Stimulated activated CD4-positive, alpha-beta T cell treated with anti-CD3 and anti-CD28 coated beads, Interleukin-4, amount 100 ng/mL, for 48 hours (primary cell): ENCODE results near the gene AGPAT2.

ENCODE experiments used
- DNase-seq, 2 donors: peaks; one replicate each; pipeline ENCODE4 v3.0.0-alpha.2; 2020; ENCODE audit warnings: low read depth in 2 of 2

AGPAT2 gene

DNA sequence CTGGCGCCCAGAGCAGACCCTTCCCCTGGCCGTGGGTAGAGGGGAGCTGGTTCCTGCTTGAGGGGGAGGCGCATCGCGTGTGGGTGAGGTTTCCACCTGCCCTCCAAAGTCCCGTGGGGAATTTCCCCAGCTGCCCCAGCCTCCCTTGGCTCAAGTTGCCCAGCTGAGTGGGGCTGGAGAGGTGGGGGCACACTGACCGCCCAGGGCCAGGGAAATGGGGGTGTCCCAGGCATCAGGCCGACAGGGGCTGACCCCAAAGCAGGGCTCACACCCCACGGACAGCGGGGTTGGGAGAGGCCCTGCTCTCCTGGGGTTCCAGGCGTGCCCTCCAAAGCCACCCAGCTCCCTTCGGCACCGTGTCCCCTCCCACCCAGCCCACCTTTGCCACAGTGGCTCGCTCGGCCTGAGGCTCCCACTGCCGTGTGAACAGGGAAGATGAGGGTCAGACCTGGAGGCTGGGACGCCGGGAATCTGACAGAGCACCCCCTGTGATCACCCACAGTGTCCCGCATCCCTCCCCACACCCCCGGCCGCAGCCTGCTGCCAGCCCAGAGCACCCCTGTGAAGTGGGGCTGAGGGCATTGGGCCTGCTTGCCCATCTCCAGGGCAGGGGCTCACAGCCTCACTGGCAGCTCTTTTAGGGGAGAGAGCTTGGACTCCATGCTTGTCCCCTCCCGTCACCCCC is 25.5 kb downstream of the AGPAT2 start:
- no peak for DNase-seq

DNA sequence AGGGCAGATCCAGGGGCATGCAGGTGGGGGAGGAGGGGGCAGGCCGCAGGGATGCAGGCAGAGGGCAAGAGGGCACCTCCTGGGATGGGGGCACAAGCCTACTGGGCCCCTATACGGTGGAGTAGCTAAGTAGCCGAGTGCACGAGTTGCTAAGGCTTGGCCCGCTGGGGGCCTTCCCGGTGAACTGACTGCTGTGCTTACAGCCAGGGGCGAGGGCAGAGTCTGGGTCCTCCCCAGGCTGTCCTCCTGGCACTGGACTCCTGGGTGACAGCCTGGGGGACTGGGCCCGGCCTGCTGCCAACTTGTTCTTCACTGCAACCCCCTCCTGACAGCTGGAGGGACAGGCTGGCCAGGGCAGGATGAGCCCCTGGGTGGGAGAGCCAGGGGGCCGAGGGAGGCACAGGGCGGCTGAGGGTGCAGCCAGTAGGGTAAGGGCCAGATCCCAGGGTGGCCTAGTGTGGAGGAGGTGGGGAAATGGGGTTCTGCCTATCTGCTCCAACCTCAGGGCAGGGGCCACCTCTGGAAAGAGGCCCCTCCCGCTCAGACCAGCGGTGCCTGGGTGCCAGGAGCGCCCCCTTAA is 26.2 kb downstream of the AGPAT2 start:
- no peak for DNase-seq

DNA sequence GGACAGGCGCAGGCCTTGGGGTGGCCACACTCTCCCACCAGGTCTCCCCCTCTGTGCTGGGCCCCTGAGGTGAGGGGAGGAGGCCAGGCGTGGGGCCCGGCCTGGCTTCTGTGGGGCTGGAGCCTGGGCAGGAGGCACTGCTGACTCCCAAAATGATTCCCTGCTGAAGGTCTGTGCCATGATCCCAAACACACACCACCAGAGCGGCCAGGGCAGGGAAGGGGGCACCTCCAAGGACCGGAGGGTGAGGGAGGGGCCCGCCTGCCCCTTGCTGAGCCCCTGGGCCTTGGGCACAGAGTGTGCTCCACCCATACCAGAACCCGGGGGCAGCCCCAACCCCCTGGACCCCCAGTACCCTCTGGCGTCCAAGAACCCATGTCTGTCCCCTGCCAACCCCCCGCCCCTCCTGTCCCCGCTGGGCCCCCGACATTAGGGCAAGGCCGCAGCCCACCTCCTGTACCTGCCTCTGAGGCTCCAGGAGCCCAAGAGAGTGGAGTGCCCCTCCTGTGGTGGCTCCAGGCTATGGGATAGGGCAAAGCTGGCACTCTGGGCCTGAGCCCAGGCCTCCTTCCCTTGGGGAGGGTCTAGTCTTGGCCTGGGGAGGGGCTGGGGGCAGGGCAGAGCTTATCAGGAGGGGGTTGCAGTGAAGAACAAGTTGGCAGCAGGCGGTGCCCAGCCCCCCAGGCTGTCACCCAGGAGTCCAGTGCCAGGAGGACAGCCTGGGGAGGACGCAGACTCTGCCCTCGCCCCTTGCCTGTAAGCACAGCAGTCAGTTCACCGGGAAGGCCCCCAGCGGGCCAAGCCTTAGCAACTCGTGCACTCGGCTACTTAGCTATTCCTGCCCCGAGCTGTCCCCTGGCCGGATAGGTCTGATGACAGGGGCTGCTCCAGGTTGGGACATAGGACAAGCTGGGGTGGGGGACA is 27.1 kb downstream of the AGPAT2 start:
- no peak for DNase-seq

DNA sequence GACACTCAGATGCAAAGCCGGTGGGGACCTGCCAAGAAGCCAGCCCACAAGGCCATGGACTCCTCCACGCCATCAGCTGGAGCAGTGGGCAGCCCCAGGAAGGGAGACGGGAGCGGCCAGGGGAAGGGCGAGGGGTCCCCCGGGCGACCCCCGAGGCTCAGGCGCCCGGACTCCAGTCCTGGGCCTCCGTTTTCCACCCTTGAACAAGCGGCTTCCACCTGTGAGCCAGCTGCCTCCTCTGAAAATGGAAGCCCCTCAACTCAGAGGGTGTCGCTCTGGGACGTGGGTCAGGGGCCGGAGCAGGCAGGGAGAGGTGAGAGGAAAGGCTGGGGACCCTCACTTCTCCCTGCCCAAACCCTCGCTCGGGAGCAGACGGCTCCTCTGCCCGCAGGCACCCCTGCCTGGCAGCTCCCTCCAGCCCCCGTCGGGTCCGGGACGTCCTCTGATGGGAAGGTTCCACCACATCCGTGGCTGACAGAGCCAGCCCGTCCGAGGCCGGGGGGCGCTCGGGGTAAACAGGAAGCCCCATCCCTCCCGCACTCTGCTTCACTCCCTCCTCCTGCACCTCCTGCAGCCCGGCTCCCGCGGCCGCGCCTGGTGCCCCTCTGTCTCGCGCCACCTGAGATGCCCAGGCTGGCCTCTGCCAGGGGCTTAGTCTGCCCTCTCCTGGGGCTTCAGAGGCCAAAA is 28.3 kb downstream of the AGPAT2 start:
- no peak for DNase-seq

DNA sequence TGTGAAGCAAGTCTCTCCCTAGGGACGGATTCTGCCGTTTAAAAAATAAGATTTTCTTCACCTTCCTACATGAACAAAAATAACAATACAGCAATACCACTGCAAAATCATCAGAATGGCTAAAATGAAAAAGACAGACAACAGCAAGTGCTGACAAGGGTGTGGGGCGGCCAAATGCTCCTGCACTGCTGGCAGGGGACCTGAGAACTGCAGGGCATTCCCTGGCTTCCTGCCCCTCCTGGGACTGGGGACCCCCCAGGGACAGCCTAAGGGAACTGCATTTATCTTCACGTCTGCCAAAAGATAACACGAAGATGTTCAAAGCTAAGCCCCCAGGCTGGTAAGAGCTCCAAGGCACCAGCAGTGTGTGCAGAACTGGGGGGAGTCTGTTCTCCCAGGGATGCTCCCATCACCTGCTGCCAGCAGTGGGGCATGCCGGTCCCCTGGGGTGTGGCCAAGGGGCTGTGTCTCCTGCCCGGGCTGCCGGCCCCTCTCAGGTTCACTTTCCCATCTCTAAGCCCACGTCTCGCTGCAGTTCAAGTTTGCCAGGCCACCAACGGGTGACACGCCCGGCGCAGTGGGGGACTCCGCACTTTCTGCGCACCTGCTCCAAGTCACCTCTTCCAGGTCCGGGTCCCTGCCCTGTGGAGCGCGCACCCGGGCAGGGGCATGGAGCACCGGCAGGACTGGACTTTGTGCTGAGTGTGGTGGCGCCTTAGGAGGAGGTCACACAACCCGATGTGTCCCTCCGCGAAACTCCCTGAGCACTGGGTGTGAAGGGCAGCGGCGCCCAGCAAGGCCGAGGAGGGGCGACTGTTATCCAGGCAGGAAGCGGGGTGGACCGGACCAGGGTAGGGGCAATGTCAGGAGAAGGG is 29.0 kb downstream of the AGPAT2 start:
- DNase-seq: no peak

DNA sequence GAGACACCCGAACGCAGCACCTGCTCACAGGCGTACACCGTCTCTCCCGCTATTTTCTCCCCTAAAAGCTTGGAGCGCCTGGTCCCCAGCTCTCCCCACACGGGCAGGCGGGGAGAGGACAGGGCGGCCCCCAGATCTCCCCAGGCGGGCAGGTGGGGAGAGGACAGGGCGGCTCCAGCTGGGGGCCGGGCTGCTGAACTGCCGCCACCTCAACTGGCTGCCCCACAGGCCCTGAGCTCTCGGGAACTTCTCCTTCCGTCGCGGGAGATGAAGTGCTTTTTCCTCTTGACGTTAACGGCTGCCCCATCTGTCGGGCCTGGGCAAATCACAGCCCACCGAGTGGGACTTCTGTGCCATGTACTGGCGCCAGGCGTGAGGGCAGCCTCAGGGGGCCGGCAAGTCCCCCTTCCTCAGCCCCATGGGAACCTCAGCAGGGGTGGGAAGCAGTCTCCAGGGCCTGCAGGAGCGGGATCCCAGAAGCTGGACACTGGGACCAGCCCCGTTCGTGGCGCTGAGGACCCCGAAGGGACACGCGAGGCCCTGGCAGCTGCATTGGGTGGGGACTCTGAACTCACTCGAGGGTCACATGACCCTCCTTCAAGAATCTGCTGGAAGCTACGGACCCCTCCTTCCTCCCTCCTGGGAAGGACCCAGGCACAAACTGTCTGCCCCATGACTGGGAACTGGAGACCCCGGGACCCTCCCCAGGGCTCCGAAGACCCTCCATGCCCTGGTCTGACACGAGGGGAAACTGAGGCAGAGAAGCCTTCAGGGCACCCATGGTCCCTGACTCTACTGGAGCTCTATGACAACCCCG is 30.3 kb downstream of the AGPAT2 start:
- no peak for DNase-seq

DNA sequence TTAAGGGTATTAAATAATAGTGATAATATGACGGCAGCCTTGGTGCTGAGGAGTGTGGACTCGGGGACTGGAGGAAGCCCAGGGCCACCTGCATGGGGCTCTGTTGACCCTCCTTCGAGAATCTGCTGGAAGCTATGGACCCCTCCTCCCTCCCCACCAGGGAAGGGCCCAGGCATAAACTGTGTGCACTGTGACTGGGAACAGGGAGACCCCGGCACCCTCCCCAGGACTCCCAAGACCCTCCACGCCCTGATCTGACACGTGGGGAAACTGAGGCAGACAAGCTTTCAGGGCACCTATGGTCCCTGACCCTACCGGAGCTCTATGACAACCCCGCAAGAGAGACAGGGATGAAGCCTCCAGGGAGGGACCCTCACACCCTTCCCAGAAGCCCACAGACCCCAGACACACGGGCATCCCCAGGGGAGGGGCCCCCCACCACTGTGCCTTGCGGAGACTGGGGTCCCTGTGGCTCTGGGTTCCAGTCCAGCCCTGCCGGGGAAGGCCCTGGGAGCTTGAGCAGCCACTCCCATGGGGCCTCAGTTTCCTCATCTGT is 31.0 kb downstream of the AGPAT2 start:
- no peak for DNase-seq

DNA sequence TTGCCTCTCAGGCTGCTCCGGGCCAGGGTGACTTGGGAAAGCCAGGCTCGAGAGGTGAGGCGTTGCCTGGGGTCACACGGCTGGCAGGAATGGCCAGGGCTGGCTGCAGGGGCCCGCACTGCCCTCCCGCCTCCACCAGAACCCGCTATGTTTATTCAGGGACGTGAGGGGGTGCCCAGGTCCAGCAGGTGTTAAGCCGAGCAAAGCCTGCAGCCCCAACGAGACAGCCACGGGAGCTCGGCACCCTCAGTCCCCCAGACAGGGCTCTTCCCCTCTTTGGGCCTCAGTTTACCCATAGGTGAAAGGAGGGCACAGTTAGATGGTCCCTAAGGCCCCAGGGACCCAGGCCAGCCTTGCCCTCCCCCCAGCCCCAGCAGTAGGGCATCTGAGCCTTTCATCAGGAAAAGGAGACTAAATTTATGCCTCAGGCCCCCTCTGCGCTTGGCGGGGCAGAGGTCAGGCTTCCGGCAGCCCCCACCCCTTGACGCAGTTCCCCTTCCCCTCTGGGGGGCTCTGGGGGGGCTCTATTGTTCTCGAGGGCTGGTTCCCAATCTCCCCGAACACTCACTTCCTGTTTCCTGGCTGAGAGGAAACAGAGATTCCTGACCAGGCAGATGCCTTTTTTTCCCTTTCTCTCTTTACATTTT is 31.6 kb downstream of the AGPAT2 start:
- DNase-seq: no peak

DNA sequence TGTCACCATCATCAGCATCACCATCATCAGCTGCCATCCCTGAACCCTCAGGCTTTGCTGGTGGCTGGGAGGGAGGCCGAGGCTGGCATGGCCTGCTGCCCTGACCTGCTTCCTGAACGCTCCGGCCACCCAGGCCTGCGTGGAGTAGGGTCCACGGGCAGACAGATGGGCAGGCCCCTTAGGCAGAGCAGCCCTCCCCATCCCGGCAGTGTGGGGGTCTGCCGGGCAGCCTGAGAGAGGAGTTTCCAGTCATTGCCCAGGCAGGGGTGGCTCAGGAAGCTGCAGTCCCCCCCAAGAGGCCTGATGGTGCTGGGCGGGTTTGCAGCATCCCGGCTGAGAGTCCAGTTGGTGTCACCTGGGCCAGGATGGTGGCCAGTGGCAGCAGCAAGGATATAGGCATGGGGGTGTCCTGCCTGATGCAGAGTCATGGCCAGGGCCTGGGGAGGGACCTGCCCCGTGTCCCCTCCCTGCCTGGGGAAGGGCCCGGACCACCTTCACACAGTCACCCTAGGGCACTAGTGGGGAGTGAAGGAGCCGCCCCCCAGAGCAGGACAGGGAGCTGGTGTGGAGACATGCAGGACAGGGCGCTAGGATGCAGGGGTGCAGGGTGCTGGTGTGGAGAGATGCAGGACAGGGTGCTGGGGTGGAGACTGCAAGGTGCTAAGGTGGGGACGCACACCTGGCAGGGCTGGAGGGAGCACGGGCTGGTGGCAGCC is 32.3 kb downstream of the AGPAT2 start:
- no peak for DNase-seq

DNA sequence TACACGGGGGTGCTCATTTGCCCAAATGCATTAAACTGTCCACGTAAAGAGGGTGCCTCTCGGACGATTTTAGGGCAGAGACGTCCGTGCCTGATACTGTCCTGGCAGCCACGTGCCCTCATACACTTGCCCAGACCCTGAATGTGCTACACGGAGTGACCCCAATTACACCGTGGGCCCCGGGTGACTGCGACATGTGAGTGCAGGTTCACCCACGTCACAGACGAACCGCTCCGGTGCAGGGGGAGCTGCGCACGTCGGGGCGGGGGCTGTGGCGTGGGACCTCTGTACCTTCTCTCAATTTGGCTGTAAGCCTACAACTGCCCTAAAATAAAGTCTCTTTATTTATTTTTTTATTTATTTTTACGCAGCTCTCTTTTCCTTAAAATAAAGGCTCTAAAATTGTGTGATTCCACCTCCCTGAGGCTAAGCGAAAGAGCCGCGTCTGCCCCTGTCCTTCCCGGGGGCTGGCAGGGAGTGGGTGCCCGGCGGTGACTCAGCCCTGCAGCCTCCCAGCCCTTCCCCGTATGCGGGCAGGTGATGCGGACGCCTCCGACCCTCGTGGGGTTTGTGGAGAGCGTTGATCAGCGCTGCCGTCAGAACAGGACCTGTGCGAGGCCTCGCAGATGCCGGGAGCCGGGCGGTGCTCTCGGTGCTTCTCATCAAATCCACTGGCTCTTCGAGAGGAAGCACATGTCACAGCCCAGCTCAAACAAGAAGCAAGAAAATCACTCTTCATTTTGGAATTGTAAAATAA is 33.8 kb downstream of the AGPAT2 start:
- DNase-seq: no peak

DNA sequence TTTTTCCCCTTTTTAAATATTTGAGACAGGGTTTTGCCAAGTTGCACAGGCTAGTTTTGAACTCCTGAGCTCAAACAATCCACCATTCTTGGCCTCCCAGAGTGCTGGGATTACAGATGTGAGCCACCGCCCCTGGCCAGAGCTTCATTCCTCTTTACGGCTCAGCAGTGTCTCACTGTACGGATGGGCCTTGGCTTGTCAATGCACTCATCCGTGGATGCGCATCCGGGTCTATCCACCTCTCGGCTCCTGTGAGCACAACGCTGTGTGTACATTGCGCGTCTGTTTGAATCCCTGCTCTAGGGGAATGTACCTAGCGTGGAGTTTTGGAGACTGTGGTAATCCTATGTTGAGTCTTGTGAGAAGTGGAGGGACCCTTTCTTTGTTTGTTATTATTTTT is 35.4 kb downstream of the AGPAT2 start:
- no peak for DNase-seq

DNA sequence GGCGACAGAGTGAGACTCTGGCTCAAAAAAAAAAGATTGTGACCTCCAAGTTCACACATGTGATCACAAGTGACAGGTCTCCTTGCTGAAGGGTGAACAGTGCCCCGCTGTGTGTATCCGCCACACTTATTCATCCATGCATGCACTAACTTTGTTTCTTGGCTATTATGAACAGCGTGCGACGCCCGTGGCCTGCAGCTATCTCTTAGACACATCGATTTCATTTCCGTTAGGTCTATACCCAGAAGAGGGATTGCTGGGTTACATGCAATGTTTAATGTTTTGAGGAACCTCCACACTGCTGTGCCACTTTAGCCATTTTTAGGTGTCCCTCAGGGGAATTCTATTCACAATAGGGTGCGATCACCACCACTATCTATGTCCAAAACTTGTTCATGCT is 36.6 kb downstream of the AGPAT2 start:
- no peak for DNase-seq

DNA sequence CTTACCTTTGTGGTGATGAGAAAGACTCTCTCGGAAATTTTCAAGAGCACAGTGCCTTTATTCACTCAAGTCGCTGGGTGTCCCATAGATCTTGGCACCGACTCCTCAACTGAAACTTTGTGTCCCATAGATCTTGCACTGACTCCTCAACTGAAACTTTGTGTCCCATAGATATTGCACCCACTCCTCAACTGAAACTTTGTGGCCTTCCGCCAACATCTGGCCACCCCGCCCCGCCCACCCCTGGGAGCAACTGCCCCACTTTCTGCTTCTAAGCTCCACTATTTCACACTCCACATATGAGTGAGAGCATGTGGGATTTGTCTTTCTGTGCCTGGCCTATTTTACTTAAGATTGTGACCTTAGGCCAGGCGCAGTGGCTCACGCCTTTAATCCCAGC is 37.2 kb downstream of the AGPAT2 start:
- DNase-seq: no peak

DNA sequence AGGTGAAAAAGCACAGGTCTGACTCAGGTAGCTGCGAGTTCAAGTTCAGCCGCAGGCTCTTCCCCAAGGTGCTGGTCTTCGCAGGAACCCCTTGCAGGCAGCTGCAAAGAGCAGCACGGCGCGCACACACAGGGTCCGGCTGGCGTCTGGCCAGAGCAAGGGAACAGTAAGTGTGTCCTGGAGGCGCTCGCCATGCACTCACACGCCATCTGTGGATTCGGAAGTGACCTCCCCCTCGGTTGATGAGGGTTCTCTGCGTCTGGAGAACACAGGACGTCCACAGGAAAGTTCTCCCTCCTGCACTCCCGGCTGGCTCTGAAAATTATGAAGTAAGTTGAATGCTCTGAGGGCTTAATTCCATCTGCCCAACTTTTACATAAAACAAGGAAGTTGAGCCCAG is 38.5 kb downstream of the AGPAT2 start:
- no peak for DNase-seq

DNA sequence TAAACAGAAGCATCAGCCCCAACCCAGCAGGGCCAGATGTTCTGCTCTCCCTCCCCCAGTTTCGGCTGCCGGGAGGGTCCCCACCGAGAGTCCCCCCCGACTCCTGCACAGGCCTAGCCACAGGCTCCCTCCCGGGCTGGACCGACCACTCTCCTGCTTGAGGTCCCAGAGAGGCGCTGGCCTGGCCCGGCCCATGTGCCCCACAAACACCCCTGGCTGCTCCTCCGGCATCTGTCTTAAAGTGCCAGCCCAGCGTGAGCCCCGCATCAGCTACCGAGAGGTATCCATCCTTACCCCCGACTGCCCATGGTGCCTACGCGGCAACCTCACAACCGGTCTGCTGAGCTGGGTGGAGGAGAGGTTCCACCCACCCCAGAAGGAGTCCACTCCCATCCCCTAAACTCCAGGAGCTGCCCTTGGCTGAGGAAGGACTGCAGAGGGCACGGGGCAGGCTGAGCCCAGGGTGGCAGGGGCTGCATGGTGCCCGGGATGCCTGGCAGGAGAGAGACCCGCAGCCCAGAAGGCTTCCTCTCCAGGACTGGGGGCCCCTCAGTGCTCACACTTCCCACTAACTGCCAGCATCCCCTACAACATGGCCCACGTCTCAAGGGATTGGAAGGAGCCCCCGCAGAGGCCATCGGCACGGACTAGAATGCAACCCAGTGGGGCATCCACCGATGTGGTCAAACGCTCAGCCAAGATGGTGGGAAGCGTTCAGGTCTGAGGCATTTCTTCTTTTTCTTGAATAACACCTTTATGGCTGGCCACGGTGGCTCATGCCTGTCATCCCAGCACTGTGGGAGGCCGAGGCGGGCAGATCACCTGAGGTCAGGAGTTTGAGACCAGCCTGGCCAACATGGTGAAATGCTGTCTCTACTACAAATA is 40.2 kb downstream of the AGPAT2 start:
- DNase-seq: no peak

DNA sequence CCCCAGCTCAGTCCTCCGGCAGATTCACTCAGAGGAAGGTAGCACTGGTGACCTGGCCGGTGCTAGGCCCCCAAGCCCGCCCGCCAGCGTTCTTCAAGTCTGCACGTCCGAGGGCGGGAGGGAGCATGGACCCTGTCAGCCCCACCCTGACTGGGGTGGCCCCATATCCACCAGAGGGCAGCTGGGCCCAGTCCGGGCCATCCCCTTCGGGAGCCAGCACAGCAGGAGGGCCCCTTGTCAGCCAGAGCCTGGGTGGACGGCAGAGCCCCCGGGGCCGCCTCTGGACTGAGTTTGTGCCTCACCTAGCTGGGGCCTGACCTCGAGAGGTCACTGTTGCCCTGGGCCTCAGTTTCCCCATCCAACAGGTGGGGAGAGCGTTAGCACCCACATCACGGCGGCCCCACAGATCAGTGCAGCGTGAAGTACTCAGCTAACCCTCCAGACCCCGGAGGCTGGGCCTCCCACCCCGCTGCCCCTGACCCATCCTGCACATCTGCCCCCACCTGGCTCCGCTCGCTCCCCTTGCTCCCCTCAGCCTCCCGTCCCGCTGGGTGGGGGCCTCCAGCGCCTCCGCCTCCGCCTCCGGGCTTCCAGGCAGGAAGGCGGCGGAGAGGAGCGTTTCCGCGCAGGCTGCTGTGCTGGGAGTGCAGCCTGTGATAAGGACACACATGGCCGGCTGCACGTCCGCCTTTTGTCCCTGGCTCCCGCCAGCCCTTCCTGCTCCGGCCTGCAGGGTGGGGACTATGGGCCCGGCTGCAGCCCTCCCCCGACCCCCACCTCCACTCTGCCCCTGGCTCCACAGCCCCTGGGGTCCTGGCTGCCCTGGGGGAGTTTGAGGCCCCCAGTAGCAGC is 41.1 kb downstream of the AGPAT2 start:
- DNase-seq: no peak
